Activated T-helper 1 cell treated with anti-CD3 and anti-CD28 coated beads, Interleukin-2, amount 50 U/mL, for 16 hours (primary cell): Measurements from ENCODE around the gene PRPF19.
"Not testable (repeated sequence)": the region's sequence is repeated elsewhere in the genome, so short reads cannot be mapped to it uniquely, and the experiment has no call there.

Experiments used
- DNase-seq, 2 donors: peaks; one replicate each; pipeline ENCODE4 v3.0.0-alpha.2; 2020; ENCODE audit warnings: low read depth in 1 of 2, low spot score in 1 of 2

Gene PRPF19

DNA sequence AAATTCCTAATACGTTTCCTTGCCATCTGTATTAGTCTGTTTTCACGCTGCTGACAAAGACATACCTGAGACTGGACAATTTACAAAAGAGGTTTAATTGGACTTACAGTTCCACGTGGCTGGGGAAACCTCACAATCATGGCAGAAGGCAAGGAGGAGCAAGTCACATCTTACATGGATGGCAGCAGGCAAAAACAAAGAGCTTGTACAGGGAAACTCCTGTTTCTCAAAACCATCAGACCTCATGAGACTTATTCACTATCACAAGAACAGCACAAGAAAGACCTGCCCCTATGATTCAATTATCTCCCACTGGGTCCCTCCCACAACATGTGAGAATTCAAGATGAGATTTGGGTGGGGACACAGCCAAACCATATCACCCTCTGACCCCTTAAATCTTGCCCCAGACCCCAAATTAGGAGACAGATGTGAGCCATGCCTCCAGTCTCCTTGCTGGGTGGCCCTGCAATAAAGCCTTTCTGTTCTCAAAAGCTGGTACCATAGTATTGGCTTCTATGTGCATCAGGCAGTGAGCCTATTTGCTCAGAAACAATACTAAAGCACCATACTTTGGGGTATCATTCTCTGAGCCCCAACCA lies 3.4 kb upstream of the PRPF19 start:
- not testable (repeated sequence) for DNase-seq

DNA sequence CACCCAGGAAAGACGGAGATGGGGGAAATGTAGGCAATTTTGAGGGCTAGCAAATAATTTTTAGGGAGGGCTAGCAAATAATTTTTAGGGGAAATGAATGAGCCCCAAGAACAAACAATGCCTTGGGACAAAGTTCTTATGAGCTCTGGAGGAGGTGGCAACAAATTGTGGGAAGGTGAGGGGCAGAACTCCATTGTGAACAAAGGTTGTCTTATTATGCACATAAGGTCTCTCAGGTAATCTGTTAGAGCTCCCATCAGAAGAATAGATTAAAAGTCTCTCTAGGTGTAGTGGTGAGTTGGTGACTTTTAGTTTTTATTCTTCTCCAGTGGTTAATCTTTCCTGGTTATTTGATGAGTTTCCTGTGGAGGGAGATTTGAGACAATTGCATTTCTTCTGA lies 2.4 kb upstream of the PRPF19 start:
- DNase-seq = no peak

DNA sequence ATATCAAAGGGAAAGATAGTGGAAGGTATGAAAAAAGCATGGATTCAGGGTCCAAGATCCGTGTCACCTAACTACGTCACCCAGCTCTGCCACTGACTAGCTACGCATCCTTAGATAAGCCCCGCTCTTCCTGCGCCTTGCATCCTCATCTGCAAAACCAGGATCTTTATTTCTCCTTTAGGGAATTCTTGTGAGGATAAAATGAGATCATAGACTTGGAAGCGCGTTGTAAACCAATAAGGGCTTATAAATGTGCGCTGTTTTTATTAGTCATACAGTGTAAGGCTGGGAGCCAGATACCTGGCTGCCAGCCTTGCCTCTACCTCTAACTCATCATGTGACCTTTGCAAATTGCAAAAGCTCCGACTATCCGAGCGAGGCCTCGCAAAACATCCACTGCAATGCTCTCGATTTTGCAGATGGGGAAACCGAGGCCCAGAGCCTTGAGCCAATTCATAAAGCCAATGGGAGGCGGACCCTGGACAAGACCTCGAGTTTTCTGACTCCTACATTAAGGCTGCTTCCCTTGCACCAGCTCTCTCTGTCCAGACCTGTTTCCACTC lies 753 bp downstream of the PRPF19 start:
- DNase-seq = no peak

DNA sequence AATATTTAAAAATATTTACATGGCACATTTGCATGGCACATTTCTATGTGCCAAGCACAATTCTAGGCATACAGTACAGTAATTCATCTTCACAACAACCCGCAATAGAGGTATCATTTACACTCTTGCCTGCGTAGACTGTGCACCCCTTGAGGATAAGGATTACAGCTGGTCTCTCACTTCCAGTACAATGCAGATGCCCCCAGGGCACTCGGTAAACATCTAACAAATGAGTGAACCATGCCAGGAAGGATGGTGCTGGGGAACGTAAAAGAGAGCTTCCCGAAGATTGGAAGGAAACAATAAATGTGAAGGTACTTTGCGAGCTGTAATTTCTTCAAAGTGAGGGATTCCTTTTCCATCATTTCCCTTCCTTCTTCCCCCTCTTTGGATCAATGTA lies 1.3 kb downstream of the PRPF19 start:
- DNase-seq = no peak

DNA sequence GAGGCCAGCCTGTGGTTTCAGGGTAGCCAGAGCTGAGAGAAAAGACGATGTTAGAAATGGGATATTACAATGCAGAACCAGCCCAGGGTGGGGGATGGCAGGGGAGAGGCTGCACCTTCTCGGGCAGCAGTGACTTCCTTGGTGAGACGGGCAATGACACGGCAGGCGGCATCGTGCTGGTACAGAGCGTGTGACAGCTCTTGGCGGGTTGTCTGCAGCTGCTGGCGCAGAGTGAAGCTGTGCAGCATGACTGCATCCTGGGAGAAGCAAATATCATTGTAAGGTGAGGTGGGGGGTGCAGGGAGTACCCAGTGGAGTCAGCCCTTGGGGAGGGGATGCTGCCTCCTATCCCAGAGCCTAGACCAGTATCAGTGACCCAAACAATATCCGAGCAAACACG lies 3.8 kb downstream of the PRPF19 start:
- DNase-seq = no peak

DNA sequence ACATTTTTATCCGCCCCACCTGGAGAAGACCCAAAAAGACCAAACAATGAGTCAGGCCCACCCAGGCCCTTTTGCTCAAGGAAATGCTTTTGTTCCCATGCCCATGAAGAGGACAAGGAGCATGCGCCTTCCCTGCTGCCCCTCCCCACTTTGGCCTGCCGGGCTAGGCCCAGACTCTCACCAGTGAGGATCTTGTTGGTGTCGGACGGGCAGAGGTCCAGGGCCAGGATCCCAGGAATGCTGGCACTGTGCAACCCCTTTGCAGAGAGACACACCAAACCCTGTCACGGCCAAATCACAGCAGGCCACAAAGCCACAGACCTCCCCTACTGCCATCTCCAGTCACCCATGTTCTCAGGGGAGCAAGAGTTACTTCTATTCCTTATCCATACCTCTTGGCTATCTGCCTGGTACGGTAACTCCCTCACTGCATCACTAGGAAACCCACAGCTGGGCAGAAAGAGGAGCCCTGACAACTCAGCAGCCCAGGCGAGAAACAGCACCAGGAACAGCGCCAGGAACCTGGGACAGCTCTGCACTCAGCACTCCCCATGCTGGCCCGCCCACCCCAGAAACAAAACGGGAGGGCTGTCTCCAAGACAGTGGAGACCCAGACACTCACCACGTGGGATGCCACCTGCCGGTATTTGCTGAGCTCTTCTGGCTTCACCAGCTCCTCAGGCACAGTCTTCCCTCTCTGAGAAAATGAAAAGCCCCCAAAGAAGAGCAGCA lies 5.5 kb downstream of the PRPF19 start:
- no peak for DNase-seq

DNA sequence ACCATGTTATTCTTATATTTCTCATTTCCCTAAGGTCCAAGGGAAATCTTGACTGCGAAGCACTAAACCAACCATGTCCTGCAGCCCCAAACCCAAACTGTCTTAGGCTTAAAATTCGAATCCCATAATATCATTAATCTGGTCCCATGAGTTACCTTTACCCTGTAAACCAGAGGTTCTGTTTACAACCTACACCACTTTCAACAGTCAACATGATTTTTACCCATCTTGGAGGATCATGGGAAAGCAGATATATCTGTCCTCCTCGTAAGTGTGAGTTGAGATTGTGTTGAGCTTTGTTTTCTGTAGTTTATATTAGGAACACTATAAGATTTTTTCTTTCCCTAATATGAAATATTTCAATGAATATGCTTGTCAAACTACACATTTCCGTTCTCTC lies 6.4 kb downstream of the PRPF19 start:
- DNase-seq = no peak

DNA sequence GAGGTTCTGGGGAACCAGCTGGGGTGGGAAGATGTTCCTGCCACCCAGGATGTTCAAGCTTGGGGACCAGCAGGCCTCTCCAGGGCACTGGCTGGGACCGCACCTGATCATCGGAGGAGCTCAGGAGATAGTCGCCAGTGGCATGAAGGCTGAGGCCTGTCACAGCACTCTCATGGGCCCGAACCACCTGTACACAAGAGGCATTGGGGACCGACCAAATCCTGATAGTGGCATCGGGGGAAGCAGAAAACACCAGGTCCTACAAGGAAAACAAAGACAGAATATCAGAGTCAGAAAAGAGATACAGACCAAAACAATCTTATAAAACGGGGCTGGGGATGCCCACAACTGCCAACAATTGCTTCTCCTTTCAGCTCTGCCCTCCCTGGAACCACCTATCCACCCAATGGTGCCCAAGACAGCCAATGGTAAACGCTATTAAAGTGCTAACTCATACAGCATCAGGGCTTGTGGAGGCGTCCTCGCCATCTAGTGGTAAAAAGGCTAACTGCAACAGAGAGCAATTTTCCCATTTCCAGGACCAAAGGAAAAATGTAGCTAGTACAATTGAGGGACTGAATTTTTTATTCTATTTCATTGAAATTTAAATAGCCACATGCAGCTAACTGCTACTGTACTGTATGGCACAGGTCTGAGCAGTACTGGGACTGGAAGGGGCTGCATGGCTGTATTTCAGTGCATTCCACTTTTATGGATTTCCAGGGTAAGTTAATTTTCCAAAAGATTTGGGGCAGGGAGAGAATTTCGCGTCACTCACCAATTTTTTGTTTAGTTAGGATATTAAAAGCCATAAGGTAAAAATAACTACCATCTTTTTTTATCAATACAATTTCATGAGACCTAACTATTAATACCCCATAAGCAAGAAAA lies 7.1 kb downstream of the PRPF19 start:
- no peak for DNase-seq

DNA sequence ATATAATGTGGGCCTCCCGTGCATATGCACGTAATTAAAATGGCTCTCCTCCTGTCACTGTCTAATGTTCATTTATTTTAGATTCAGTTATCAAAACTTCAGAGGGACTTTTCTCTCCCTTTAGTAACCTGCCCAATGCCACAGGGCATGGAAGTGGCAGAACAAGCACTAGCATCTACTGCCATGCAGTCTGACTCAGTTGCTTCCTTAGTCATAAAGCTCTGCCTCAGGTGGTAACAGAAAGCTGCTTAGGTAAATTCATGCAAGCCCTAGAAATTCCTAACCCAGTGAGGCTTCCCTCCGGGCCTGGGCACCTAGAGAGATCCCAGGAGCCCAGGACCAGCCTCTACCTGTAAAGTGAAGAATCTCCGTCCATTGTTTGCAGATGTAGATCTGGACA lies 8.9 kb downstream of the PRPF19 start:
- DNase-seq = no peak

DNA sequence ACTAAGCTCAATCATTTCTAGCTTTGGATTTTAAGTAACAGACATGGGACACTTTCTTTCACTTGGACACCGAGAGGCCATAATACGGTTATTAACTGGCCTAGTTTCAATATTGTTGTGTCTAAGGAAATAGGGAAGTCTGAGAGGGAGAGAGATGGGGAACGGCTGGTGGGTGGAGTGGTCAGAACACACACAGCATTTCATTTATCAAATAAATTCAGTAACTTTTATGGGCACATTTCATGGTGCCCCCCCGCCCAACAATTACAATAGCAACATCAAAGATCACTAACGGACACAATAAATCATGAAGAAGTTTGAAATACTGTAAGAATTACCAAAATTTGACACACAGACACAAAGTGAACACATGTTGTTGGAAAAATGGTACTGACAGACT lies 10.7 kb downstream of the PRPF19 start:
- no peak for DNase-seq

DNA sequence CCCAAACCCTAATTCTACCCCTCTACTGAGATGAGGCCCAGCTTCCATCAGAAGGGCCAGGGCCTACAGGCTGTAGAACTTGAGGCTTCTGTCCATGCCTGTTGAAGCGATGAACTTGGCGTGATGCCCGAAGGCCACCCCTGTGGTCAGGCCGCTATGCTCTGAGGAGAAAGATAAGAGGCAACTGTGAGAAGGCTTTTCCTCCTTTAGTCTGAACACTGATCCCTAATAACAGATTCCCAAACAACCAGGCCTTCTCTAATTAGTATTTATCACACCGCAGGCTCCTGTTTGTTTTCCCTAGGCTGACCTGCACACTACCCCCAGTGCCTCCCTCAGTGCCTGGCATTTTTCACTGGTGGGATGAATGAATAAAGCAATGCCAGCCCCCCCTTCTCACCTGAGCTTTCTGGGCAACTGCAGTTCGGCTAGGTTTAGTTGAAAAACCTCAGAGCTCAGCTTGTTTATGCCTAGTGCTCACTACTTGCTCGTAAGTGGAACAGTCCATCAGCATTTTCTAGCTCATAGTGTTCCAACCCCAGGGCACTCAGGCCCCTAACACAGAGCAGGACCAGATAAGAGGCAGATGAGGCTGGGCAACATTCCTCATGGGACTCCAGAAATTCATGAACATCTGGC lies 15.2 kb downstream of the PRPF19 start:
- DNase-seq = no peak

DNA sequence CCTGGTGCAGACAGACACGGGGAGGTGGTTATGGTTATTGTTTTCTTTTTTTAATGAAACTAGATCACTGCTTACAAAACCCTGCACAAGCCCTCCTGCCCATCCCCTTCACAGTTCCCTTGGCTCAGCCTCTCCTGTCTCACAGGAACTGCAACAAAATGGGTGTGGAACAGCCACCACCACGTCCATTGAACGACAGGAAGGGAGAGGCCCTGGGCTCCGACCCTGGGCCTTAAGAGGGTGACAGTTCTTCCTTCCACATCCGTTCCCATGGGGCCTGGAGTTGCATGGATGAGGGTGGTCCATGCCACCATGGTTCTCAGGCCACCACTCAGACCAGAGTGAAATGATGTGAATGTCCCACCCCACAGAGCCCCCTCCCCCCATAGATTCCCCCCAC lies 15.7 kb downstream of the PRPF19 start:
- DNase-seq = no peak

DNA sequence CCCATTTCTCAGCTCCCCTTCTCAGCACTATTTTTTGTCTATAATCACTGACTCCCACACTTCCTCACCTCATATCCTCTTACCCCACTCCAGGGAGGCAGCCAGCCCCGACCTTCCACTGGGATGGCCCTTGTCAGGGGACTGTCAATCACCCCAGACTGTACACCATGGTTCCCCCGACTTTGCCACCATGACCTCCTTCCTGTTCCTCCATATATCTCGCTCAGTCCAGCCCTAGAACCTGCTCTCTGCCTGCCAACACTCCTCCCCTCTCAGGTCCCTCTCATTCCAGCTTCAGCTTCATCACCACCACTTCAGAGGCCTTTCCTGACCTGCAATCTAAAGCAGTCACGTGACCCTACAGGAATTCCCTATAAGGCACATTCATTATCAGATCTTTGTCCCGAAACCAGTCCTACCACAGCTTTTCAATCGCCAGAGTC lies 16.5 kb downstream of the PRPF19 start:
- no peak for DNase-seq

DNA sequence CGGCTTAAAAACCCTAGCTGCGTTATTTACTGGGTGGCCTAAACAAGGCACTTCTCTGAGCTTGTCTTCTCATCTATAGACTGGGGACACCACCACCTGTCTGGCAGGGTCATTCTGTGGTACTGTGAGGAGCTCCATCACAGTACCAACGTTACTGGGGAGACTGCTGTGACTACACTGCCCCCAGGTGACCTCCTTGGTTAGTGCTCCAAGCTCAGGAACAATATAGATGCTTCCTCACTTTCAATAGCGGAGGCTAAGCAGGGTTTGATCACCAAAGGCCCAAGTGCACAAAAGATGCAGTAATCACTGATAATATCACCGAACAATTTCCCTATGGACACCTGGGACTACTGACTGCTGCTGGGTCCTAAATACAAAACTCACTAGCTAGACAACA lies 18.8 kb downstream of the PRPF19 start:
- DNase-seq = no peak

DNA sequence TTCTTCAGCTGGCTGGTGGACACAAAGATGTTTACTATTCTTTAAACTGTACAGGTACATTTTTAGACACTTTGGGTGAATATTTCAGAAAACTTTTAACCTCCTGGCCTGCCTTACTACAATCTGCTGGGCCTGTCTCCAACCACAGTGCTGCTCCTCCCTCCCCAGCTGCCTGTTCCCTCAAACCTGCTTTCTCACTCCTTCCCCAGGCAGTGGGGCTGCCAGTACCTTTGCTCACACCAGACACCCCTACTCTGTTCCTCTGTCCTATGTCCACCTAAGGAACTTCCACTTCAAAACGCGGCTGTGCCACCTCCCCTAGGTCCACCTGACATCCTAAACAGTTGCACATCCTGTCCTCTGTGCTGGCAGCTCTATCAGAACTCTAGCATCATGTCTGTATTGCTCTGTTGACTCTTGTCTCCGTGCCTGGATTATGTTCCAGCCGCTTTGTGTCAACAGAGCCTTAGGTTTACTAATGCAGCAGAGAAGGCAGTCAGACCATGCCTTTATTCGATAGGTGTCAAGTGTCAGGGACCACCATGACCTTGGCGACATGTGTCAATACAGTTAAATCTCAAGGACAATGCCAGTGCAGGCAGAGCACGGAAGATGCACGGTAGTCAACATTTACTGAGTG lies 25.6 kb downstream of the PRPF19 start:
- no peak for DNase-seq

DNA sequence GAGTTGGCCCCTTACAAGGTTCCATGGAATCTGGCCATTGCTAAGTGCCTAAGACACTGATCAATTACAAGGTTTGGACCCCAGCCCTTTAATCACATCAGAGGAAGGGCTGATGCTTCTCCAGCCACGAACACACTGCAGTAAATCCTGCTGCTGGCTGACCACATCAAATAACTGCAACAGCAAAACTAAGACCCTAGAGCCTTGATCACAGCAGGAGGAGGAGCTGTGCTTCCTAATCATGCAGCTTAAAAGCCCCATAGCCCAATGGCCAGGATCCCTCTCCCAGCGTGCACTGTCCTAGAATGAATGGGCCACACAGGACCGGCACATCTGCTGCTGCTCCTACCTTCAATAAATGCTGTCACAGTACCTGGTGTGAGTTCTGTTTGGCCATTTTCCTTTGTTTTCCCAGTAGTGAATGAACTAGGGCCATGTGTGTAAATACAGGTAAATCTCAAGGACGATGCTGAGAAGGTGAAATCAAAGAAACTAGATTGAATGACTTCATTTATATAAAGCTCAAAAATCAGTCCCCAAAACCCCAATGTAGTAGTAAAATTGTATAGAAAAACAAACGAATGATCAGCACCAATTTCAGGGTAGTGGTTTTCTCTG lies 26.3 kb downstream of the PRPF19 start:
- DNase-seq = no peak

DNA sequence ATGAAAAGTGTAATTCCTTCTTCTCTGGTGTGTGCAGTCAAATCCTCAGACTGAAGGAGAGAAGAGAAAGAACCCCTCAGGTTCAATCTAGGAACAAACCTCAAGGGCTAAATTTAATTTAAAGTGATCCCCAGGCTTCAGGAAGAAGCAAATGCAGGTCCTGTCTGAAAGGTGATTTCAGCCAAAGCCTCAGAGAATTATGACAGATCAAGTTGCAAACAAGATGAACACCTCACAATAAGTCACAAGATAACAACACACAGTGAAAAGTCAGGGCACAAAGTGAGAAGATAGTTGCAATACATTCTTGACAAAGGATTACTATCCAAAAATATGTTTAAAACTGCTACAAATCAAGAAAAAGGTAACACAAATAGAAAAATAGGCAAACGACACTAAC lies 27.3 kb downstream of the PRPF19 start:
- DNase-seq = no peak

DNA sequence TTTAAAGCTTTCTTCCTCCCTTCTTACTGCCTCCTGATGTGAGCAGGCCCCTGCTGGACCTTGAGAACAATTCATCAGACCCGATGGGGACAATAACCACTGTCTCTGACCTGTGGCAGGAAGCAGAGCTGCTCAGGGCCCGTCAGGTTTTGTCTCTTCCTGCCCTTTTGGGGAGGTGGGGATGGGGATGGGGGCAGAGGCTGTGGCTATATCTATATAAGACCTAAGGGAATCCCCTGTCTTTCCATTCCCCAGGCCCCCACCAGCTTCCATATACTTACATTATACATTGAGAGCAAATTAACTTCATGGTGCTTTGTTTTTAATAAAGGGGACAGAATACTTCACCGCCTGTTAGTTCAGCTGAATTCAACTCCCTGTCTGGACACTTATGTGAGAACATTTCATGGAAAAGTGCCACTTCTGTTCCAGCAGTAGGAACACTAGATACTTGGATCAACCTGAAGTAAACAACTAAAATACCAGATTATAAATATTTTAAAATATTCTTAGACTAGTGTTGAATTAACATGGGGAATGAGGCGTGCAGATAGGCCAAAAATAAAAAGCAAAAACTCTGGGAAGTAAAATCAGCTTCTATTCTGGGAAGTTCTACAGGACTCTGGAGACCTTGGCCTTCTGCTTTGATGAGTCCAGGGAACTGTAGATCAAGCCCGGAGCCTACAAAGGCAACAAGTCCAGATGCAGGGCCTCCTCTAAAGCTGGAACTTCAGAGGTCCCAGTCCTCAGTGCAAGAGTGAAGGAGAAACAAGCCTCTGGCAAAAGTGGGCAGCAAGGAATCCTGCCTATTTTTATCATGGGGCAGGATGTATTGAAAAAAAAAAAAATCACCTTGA lies 27.9 kb downstream of the PRPF19 start:
- no peak for DNase-seq

DNA sequence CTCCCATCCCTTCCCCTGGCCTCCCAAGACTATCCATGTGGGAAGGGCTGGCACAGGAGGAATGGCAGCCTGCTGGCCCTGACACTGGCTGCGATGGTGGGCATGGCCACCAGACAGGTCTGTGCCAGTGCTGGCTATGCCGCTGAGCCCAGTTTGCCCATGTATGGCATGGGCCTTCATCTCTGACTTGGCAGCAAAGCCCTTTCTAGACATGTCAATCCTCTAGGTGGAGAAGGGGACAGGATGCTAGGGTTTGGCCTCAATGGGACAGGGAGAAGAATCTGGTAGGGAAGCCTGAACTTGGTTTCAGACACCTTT lies 30.3 kb downstream of the PRPF19 start:
- DNase-seq = no peak
